Ishikawa (cell line): ENCODE measurements around the gene BEND5.

Source experiments
- CEBPB ChIP-seq: IDR thresholded peaks from 2 replicates; pipeline ENCODE4 v1.6.1; 2012
- CREB1 ChIP-seq: IDR thresholded peaks from 2 replicates; pipeline ENCODE4 v1.6.1; 2012; ENCODE audit warnings: low read depth
- EP300 ChIP-seq: IDR thresholded peaks from 2 replicates; pipeline ENCODE4 v1.6.1; 2012; ENCODE audit warnings: borderline replicate concordance
- FOXM1 ChIP-seq: IDR thresholded peaks from 2 replicates; pipeline ENCODE4 v1.6.1; 2012; ENCODE audit warnings: low read depth, borderline replicate concordance
- MAX ChIP-seq: IDR thresholded peaks from 2 replicates; pipeline ENCODE4 v1.6.1; 2012
- NFIC ChIP-seq: IDR thresholded peaks from 2 replicates; pipeline ENCODE4 v1.6.1; 2012
- RAD21 ChIP-seq: IDR thresholded peaks from 2 replicates; pipeline ENCODE4 v1.6.1; 2012; ENCODE audit warnings: low read depth
- REST ChIP-seq: IDR thresholded peaks from 2 replicates; pipeline ENCODE4 v1.6.1; 2012; ENCODE audit warnings: low read depth, mild to moderate bottlenecking
- TAF1 ChIP-seq: IDR thresholded peaks from 2 replicates; pipeline ENCODE4 v1.6.1; 2012; ENCODE audit warnings: low read depth, mild to moderate bottlenecking
- YY1 ChIP-seq: IDR thresholded peaks from 2 replicates; pipeline ENCODE4 v1.6.1; 2012; ENCODE audit warnings: low read depth

GRCh38 chr1:48758976-48759375 is 17.7 kb downstream of the BEND5 start:
- no peak for TF ChIP-seq CEBPB
- TF ChIP-seq TAF1 = no peak
- TF ChIP-seq RAD21 = no peak
- TF ChIP-seq CREB1 = no peak
- no peak for TF ChIP-seq YY1
- no peak for TF ChIP-seq EP300
- no peak for TF ChIP-seq MAX
- no peak for TF ChIP-seq REST
- TF ChIP-seq NFIC = no peak
- no peak for TF ChIP-seq FOXM1
